Panc1 (cell line): ENCODE data around the gene TBC1D22A. TPM values are rescaled to one million over a fixed set of nuclear protein-coding genes. Genes with fewer than 3 reads are reported as not detected.

Experiments used
- ATAC-seq: fragments of 200-7000 bp; cut with Tn5 transposase; 2 replicates; pipeline ENCODE4 v1.9.1; 2020; ENCODE audit warnings: mild to moderate bottlenecking, moderate library complexity
- BruUV-seq: library from RNA; stranded (reverse); fragments of 400-500 nt; replicated peaks from 2 replicates; lab custom pipeline; 2021; lab: Mats Ljungman, UMichigan
- CTCF ChIA-PET: fragments of 300-600 bp; sonication (Branson Sonifier 250); formaldehyde crosslinking; loops from one replicate; lab custom pipeline; 2022; ENCODE audit warnings: antibody characterized with exemption; lab: Charles Lee
- POLR2A ChIA-PET: fragments of 300-600 bp; sonication (Branson Sonifier 250); formaldehyde crosslinking; loops from one replicate; lab custom pipeline; 2022; ENCODE audit warnings: antibody characterized with exemption; lab: Charles Lee
- DNase-seq: peaks from one replicate; pipeline ENCODE4 v3.0.0-alpha.2; 2010; ENCODE audit warnings: low read depth, low spot score
- H3K27ac ChIP-seq: 2 replicates; pipeline ENCODE4 v1.5.1; 2011; ENCODE audit warnings: mild to moderate bottlenecking, low read length, inconsistent platforms
- H3K27me3 ChIP-seq: fragments of 200-500 bp; sonication (Bioruptor generic); 2 replicates; pipeline ENCODE4 v1.6.0; 2014; ENCODE audit warnings: low read length, inconsistent platforms; ENCODE audit not compliant: control insufficient read depth, insufficient read depth
- H3K36me3 ChIP-seq: fragments of 200-500 bp; sonication (Bioruptor generic); 2 replicates; pipeline ENCODE4 v1.5.1; 2014; ENCODE audit warnings: inconsistent platforms, mild to moderate bottlenecking, low read length, moderate library complexity; ENCODE audit not compliant: control insufficient read depth, insufficient read depth
- H3K4me1 ChIP-seq: 2 replicates; pipeline ENCODE4 v1.5.1; 2011; ENCODE audit warnings: inconsistent platforms, mild to moderate bottlenecking, low read length, moderate library complexity; ENCODE audit not compliant: control insufficient read depth, insufficient read depth
- H3K4me3 ChIP-seq, 2 experiments: 2 replicates each; pipeline ENCODE4 v1.5.1; 2011 to 2012; ENCODE audit warnings: low read depth in 2 of 2, low read length in 2 of 2, mild to moderate bottlenecking in 2 of 2, inconsistent platforms in 1 of 2, moderate library complexity in 1 of 2
- H3K9me3 ChIP-seq: fragments of 200-500 bp; sonication (Bioruptor generic); 2 replicates; pipeline ENCODE4 v1.5.1; 2014; ENCODE audit warnings: low read depth, mild to moderate bottlenecking, inconsistent platforms, low read length, moderate library complexity; ENCODE audit not compliant: control insufficient read depth, insufficient read depth
- POLR2AphosphoS5 ChIP-seq: IDR thresholded peaks from 2 replicates; pipeline ENCODE4 v1.6.1; 2012; ENCODE audit warnings: mild to moderate bottlenecking, low read depth, low read length, moderate library complexity
- SIN3A ChIP-seq: IDR thresholded peaks from 2 replicates; pipeline ENCODE4 v1.6.1; 2012; ENCODE audit warnings: low read depth, mild to moderate bottlenecking, low read length, moderate library complexity, borderline replicate concordance; ENCODE audit not compliant: insufficient read depth
- TCF7L2 ChIP-seq: IDR thresholded peaks from 2 replicates; pipeline ENCODE4 v1.6.1; 2011; ENCODE audit warnings: mild to moderate bottlenecking, low read depth, low read length, inconsistent platforms
- in situ Hi-C: cut with HindIII; loops from 2 replicates; pipeline ENCODE4 v1.10.0; 2016; ENCODE audit warnings: low sequenced_read_pairs, low pct_unique_long_range_greater_than_20kb
- intact Hi-C: fragments of 100-400 bp; cut with micrococcal nuclease; formaldehyde crosslinking; loops from one replicate; pipeline ENCODE4 v1.10.0; 2022; ENCODE audit not compliant: unreplicated experiment
- total RNA-seq: library from RNA; stranded (reverse); gene quantifications from one replicate; pipeline ENCODE4 v1.2.1, GENCODE V29; 2021; ENCODE audit not compliant: unreplicated experiment
- TF ChIP-seq, protein P1 (sequence below): fragments of 450-650 bp; IDR thresholded peaks from 2 replicates; pipeline ENCODE4 v1.5.1; 2017; ENCODE audit warnings: mild to moderate bottlenecking
- TF ChIP-seq, protein P2 (sequence below), 2 experiments: IDR thresholded peaks; 2 replicates each; pipeline ENCODE4 v1.6.1; 2011 to 2012; ENCODE audit warnings: low read depth in 2 of 2, control low read depth in 1 of 2, low read length in 1 of 2, mild to moderate bottlenecking in 1 of 2, moderate library complexity in 1 of 2; ENCODE audit not compliant: insufficient read depth in 1 of 2

TBC1D22A gene
- total RNA-seq, 1 experiment from 2014 or later, result 28.7 TPM

DNA sequence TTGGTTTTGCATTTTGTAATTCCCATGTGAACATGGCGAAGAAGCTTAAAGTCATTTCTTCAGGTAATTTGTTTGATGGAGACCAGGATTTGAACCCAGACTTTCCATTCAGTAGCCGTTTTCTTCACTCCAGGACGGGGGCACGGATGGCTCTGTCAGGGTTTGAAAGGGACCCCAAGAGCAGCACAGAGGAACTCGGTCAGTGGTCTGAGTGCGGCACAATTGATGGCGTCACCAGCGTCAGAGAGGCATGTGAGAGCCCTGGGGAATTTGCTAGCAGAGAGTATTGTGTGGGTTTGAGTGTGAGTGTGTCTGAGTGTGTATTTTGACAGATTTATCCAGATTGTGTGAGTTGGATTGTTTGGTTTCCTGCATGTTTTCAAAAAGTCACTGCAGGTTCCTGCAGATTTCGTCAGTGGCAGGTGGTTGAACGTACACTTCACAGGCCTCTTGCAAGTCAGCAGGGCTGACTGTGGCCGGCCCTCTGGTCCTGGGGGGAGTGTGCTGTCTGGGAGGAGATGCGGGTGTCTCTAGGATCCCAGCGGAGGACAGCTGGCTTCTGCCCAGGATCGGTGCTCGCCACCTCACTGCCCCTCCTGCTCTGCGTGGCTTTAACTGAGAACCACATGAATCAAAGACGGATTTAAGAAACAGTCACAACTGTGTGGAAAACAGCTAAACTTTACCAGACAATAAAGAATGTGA is 199.3 kb downstream of the TBC1D22A start:
- CTCF ChIA-PET, result no interaction called here
- TF ChIP-seq TCF7L2, result no peak
- TF ChIP-seq POLR2AphosphoS5, result no peak
- TF ChIP-seq, protein P1, sequence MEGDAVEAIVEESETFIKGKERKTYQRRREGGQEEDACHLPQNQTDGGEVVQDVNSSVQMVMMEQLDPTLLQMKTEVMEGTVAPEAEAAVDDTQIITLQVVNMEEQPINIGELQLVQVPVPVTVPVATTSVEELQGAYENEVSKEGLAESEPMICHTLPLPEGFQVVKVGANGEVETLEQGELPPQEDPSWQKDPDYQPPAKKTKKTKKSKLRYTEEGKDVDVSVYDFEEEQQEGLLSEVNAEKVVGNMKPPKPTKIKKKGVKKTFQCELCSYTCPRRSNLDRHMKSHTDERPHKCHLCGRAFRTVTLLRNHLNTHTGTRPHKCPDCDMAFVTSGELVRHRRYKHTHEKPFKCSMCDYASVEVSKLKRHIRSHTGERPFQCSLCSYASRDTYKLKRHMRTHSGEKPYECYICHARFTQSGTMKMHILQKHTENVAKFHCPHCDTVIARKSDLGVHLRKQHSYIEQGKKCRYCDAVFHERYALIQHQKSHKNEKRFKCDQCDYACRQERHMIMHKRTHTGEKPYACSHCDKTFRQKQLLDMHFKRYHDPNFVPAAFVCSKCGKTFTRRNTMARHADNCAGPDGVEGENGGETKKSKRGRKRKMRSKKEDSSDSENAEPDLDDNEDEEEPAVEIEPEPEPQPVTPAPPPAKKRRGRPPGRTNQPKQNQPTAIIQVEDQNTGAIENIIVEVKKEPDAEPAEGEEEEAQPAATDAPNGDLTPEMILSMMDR, result no peak
- no peak for TF ChIP-seq SIN3A
- TF ChIP-seq, protein P2, sequence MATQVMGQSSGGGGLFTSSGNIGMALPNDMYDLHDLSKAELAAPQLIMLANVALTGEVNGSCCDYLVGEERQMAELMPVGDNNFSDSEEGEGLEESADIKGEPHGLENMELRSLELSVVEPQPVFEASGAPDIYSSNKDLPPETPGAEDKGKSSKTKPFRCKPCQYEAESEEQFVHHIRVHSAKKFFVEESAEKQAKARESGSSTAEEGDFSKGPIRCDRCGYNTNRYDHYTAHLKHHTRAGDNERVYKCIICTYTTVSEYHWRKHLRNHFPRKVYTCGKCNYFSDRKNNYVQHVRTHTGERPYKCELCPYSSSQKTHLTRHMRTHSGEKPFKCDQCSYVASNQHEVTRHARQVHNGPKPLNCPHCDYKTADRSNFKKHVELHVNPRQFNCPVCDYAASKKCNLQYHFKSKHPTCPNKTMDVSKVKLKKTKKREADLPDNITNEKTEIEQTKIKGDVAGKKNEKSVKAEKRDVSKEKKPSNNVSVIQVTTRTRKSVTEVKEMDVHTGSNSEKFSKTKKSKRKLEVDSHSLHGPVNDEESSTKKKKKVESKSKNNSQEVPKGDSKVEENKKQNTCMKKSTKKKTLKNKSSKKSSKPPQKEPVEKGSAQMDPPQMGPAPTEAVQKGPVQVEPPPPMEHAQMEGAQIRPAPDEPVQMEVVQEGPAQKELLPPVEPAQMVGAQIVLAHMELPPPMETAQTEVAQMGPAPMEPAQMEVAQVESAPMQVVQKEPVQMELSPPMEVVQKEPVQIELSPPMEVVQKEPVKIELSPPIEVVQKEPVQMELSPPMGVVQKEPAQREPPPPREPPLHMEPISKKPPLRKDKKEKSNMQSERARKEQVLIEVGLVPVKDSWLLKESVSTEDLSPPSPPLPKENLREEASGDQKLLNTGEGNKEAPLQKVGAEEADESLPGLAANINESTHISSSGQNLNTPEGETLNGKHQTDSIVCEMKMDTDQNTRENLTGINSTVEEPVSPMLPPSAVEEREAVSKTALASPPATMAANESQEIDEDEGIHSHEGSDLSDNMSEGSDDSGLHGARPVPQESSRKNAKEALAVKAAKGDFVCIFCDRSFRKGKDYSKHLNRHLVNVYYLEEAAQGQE (IDR thresholded peaks at IDR 0.05; ENCODE audit: insufficient read depth in 1 of 2, low read depth in 2 of 2, low read length in 1 of 2), result no peak
- Histone ChIP-seq H3K4me3 (no peak overlapping the region), H3K27me3 (no peaks in the 10 kb centered on the region), H3K9me3 (no peaks in the 10 kb centered on the region), H3K27ac (no peak overlapping the region), H3K36me3 (no peaks in the 10 kb centered on the region), H3K4me1 (no peaks in the 10 kb centered on the region)
- no TSS peak for BruUV-seq
- intact Hi-C loops (no loop called here), in situ Hi-C loops (no loop called here)
- POLR2A ChIA-PET, result no interaction called here
- ATAC-seq (no peak), DNase-seq (no peak)

- CTCF ChIA-PET, result interaction anchor here (0.7 kb wide), 1 partner anchor 13 kb away, joined by 8 read pairs; no protein-coding TSS in a partner anchor
- BruUV-seq, result no TSS peak
- TF ChIP-seq SIN3A (no peak), TCF7L2 (no peak), POLR2AphosphoS5 (no peak)
- TF ChIP-seq, protein P2 (IDR thresholded peaks at IDR 0.05; ENCODE audit: insufficient read depth in 1 of 2, low read depth in 2 of 2, low read length in 1 of 2), result no peak
- TF ChIP-seq, protein P1, result no peak
- POLR2A ChIA-PET, result no interaction called here
- in situ Hi-C loops (no loop called here), intact Hi-C loops (no loop called here)
- Histone ChIP-seq H3K4me1 (no peaks in the 10 kb centered on the region), H3K27me3 (no peaks in the 10 kb centered on the region), H3K27ac (no peak overlapping the region), H3K9me3 (no peaks in the 10 kb centered on the region), H3K4me3 (no peak overlapping the region), H3K36me3 (no peaks in the 10 kb centered on the region)
- no peak for DNase-seq
- ATAC-seq, result no peak
Observed at GRCh38 chr22:46962406-46962805, 200.0 kb downstream of the TBC1D22A start.
